IMR-90 (cell line): Measurements from ENCODE around the gene ASB1. TPM values are rescaled to one million over a fixed set of nuclear protein-coding genes. Genes with fewer than 3 reads are reported as not detected.

Source experiments
- ATAC-seq: fragments of 200-7000 bp; cut with Tn5 transposase; 2 replicates; pipeline ENCODE4 v1.9.1; 2020; ENCODE audit warnings: low read depth, mild to moderate bottlenecking, moderate library complexity
- BruUV-seq: library from RNA; stranded (reverse); fragments of 400-500 nt; replicated peaks from 2 replicates; lab custom pipeline; 2021; lab: Mats Ljungman, UMichigan
- CTCF ChIA-PET: fragments of 300-600 bp; formaldehyde crosslinking; extraction: SDS; loops from one replicate; lab custom pipeline; 2021; ENCODE audit warnings: antibody characterized with exemption; lab: Yijun Ruan, JAX
- POLR2A ChIA-PET: fragments of 300-600 bp; sonication (Branson Sonifier 250); formaldehyde crosslinking; loops from one replicate; lab custom pipeline; 2022; ENCODE audit warnings: antibody characterized with exemption; ENCODE audit not compliant: unreplicated experiment; lab: Charles Lee
- DNase-seq: peaks from one replicate; pipeline ENCODE4 v3.0.0; 2013
- H2AFZ ChIP-seq: replicated peaks from 2 replicates; pipeline ENCODE3; 2013; ENCODE audit warnings: low read length, mild to moderate bottlenecking; ENCODE audit not compliant: poor library complexity
- H2AK5ac ChIP-seq: 2 replicates; pipeline ENCODE4 v1.6.1; 2013; ENCODE audit warnings: low read depth, low read length, inconsistent platforms
- H2AK9ac ChIP-seq: replicated peaks from 2 replicates; pipeline ENCODE3; 2013; ENCODE audit warnings: mild to moderate bottlenecking, low read depth, low read length, moderate library complexity; ENCODE audit not compliant: poor library complexity
- H2BK120ac ChIP-seq: 2 replicates; pipeline ENCODE4 v1.6.1; 2013; ENCODE audit warnings: low read depth, low read length, inconsistent platforms
- H2BK15ac ChIP-seq: 3 replicates; pipeline ENCODE4 v1.6.1; 2013; ENCODE audit warnings: low read depth, low read length, inconsistent platforms
- H2BK20ac ChIP-seq: 2 replicates; pipeline ENCODE4 v1.6.1; 2013; ENCODE audit warnings: low read depth, mild to moderate bottlenecking, inconsistent platforms, low read length, moderate library complexity
- H2BK5ac ChIP-seq: 2 replicates; pipeline ENCODE4 v1.6.1; 2013; ENCODE audit warnings: mild to moderate bottlenecking, low read depth, low read length, inconsistent platforms; ENCODE audit not compliant: poor library complexity, severe bottlenecking
- H3K14ac ChIP-seq: replicated peaks from 2 replicates; pipeline ENCODE4 v1.6.1; 2013; ENCODE audit warnings: low read depth, low read length, inconsistent platforms
- H3K18ac ChIP-seq: 2 replicates; pipeline ENCODE4 v1.6.1; 2013; ENCODE audit warnings: low read depth, low read length, control low read depth
- H3K23ac ChIP-seq: 2 replicates; pipeline ENCODE4 v1.6.1; 2013; ENCODE audit warnings: low read depth, low read length, inconsistent platforms
- H3K27ac ChIP-seq: 2 replicates; pipeline ENCODE4 v1.5.1; 2013; ENCODE audit warnings: mild to moderate bottlenecking, control low read depth, low read length; ENCODE audit not compliant: insufficient read depth
- H3K27me3 ChIP-seq: 2 replicates; pipeline ENCODE4 v1.6.1; 2013; ENCODE audit warnings: low read length; ENCODE audit not compliant: control insufficient read depth, insufficient read depth
- H3K36me3 ChIP-seq: 2 replicates; pipeline ENCODE4 v1.6.1; 2013; ENCODE audit warnings: low read length, mixed read lengths; ENCODE audit not compliant: control insufficient read depth, insufficient read depth
- H3K4ac ChIP-seq: 2 replicates; pipeline ENCODE4 v1.6.1; 2013; ENCODE audit warnings: low read depth, low read length, inconsistent platforms
- H3K4me1 ChIP-seq: 2 replicates; pipeline ENCODE4 v1.6.1; 2013; ENCODE audit warnings: low read length, mixed read lengths; ENCODE audit not compliant: control insufficient read depth, insufficient read depth
- H3K4me2 ChIP-seq: 2 replicates; pipeline ENCODE4 v1.6.1; 2013; ENCODE audit warnings: low read depth, mild to moderate bottlenecking, control low read depth, low read length, moderate library complexity
- H3K4me3 ChIP-seq: 2 replicates; pipeline ENCODE4 v1.5.1; 2013; ENCODE audit warnings: low read depth, mild to moderate bottlenecking, control low read depth, low read length, moderate library complexity; ENCODE audit not compliant: insufficient read depth
- H3K56ac ChIP-seq: 2 replicates; pipeline ENCODE4 v1.6.1; 2013; ENCODE audit warnings: low read length, inconsistent platforms; ENCODE audit not compliant: insufficient read depth; ENCODE audit errors: extremely low read depth
- H3K79me1 ChIP-seq, 2 experiments: 2 replicates each; pipeline ENCODE4 v1.6.1; 2013; ENCODE audit warnings: low read length in 2 of 2, inconsistent platforms in 1 of 2, low read depth in 1 of 2
- H3K9ac ChIP-seq: 2 replicates; pipeline ENCODE4 v1.6.1; 2013; ENCODE audit warnings: low read depth, low read length, control low read depth
- H3K9me1 ChIP-seq: 2 replicates; pipeline ENCODE4 v1.6.1; 2013; ENCODE audit warnings: low read length, inconsistent platforms; ENCODE audit not compliant: insufficient read depth
- H3K9me3 ChIP-seq: 2 replicates; pipeline ENCODE4 v1.6.1; 2013; ENCODE audit warnings: low read length; ENCODE audit not compliant: control insufficient read depth, insufficient read depth
- H4K20me1 ChIP-seq: 2 replicates; pipeline ENCODE4 v1.6.1; 2013; ENCODE audit warnings: low read length, inconsistent platforms; ENCODE audit not compliant: insufficient read depth
- H4K5ac ChIP-seq: 2 replicates; pipeline ENCODE4 v1.6.1; 2013; ENCODE audit warnings: mild to moderate bottlenecking, low read depth, low read length, control low read depth
- H4K8ac ChIP-seq, 2 experiments: 2 replicates each; pipeline ENCODE4 v1.6.1; 2013; ENCODE audit warnings: low read depth in 2 of 2, low read length in 2 of 2, control low read depth in 1 of 2, inconsistent platforms in 1 of 2
- H4K91ac ChIP-seq: 2 replicates; pipeline ENCODE4 v1.6.1; 2013; ENCODE audit warnings: low read depth, low read length, inconsistent platforms; ENCODE audit not compliant: insufficient read depth
- CTCF ChIP-seq: conservative IDR thresholded peaks from 2 replicates; pipeline ENCODE4 v1.5.1; 2012; ENCODE audit warnings: mild to moderate bottlenecking, low read depth, low read length, improper control_type of control experiment
- MXI1 ChIP-seq: IDR thresholded peaks from 2 replicates; pipeline ENCODE4 v1.6.1; 2012; ENCODE audit warnings: low read depth, mild to moderate bottlenecking, low read length, moderate library complexity, borderline replicate concordance
- WGBS, 2 experiments: methylation state at CpG; one replicate each; pipeline versions ENCODE4 v1.1.5 to v1.1.7; 2013; ENCODE audit warnings: missing lambda C conversion rate in 2 of 2; ENCODE audit not compliant: insufficient read length in 1 of 2; ENCODE audit errors: extremely low coverage in 2 of 2; 5-methylcytosine and 5-hydroxymethylcytosine counted together
- dilution Hi-C: fragments of 300-500 bp; cut with HindIII; formaldehyde crosslinking; loops from one replicate; pipeline ENCODE4 v1.14.3; 2018; ENCODE audit warnings: low sequenced_read_pairs; ENCODE audit not compliant: unreplicated experiment
- in situ Hi-C: fragments of 300-500 bp; cut with MboI; formaldehyde crosslinking; loops from 3 replicates; pipeline ENCODE4 v1.14.3; 2019; ENCODE audit warnings: low sequenced_read_pairs, inconsistent platforms, mixed read lengths
- intact Hi-C: fragments of 100-400 bp; cut with micrococcal nuclease; formaldehyde crosslinking; loops from 2 replicates; pipeline ENCODE4 v1.10.0; 2022
- polyA plus RNA-seq, 3 experiments: library from polyadenylated mRNA; depleted of rRNA; stranded (reverse); fragments of >200 nt; gene quantifications; 2 replicates each; pipeline ENCODE4 v1.2.3, GENCODE V29; 2012; ENCODE audit warnings: low replicate concordance in 1 of 3
- total RNA-seq: library from RNA; depleted of rRNA; stranded (reverse); fragments of >200 nt; gene quantifications from 2 replicates; pipeline ENCODE4 v1.2.3, GENCODE V29; 2012

The ASB1 gene
- total and polyA plus RNA-seq, 2 of the 4 experiments (the other 2 are of a cell fraction): 23.5 to 37.3 TPM

GRCh38 chr2:238493411-238493810 lies 66.7 kb downstream of the ASB1 start:
- dilution Hi-C loops (no loop called here), in situ Hi-C loops (no loop called here), intact Hi-C loops (no loop called here)
- H3K9me3 ChIP-seq: no peaks in the 10 kb centered on the region
- no peak overlapping the region for H4K91ac ChIP-seq
- no peak overlapping the region for H4K8ac ChIP-seq
- H3K27me3 ChIP-seq: peaks cover 4% of the 10 kb centered on the region; the same call in 1 of the 2 replicates
- ATAC-seq (no peak), DNase-seq (no peak)
- no peaks in the 10 kb centered on the region for H3K4me1 ChIP-seq
- H3K56ac ChIP-seq: no peak overlapping the region
- no peak overlapping the region for H3K4ac ChIP-seq
- ChIA-PET POLR2A (no interaction called here), CTCF (interaction anchor here (1.1 kb wide), 1 partner anchor 20 kb away, joined by 3 read pairs; no protein-coding TSS in a partner anchor)
- no peak overlapping the region for H3K4me2 ChIP-seq
- no peak overlapping the region for H2AK9ac ChIP-seq
- no peak overlapping the region for H2AK5ac ChIP-seq
- H3K4me3 ChIP-seq: no peak overlapping the region
- H3K18ac ChIP-seq: no peak overlapping the region
- no peaks in the 10 kb centered on the region for H3K79me1 ChIP-seq
- no TSS peak for BruUV-seq
- H3K27ac ChIP-seq: no peak overlapping the region
- H2BK120ac ChIP-seq: no peak overlapping the region
- no peaks in the 10 kb centered on the region for H4K20me1 ChIP-seq
- no peak overlapping the region for H3K14ac ChIP-seq
- H4K5ac ChIP-seq: no peak overlapping the region
- WGBS, 2 experiments: 100% methylated on average over 1 of the region's 5 CpGs; no CpG with 5 or more reads in 1 of the 2 experiments
- H3K9me1 ChIP-seq: no peaks in the 10 kb centered on the region
- no peaks in the 10 kb centered on the region for H3K36me3 ChIP-seq
- H2BK20ac ChIP-seq: no peak overlapping the region
- no peak overlapping the region for H2AFZ ChIP-seq
- no peak for TF ChIP-seq MXI1
- no peak for TF ChIP-seq CTCF
- no peak overlapping the region for H2BK15ac ChIP-seq
- no peak overlapping the region for H3K23ac ChIP-seq
- H3K9ac ChIP-seq: no peak overlapping the region
- no peak overlapping the region for H2BK5ac ChIP-seq
